COLO829 (cell line): ENCODE data around the gene S1PR3.
"Not testable (repeated sequence)": the region's sequence is repeated elsewhere in the genome, so short reads cannot be mapped to it uniquely, and the experiment has no call there.

Experiments used
- DNase-seq: peaks from one replicate; pipeline ENCODE4 v3.0.0; 2012; ENCODE audit warnings: low spot score

S1PR3 gene

GRCh38 chr9:88991066-88992034 lies at the start of gene S1PR3:
Gene S1PR3 (plus strand): TSS chr9:88991468. CDS start chr9:89001201, 9,733 bp downstream.
- no peak for DNase-seq

GRCh38 chr9:88941586-88941985 lies 49.7 kb upstream of the S1PR3 start:
- DNase-seq: not testable (repeated sequence)

- no peak for DNase-seq
These were observed 48.9 kb upstream of the S1PR3 start for GRCh38 chr9:88942411-88942810.

- DNase-seq: no peak
These were observed 45.5 kb upstream of the S1PR3 start for GRCh38 chr9:88945636-88946333.

GRCh38 chr9:88947581-88948573 lies 43.4 kb upstream of the S1PR3 start:
- no peak for DNase-seq

- no peak for DNase-seq
These were observed 41.8 kb upstream of the S1PR3 start for GRCh38 chr9:88949425-88949824.

- DNase-seq: no peak
These were observed 41.3 kb upstream of the S1PR3 start for GRCh38 chr9:88949961-88950340.

GRCh38 chr9:88950341-88951154 lies 40.7 kb upstream of the S1PR3 start:
- no peak for DNase-seq

GRCh38 chr9:88951155-88951542 lies 40.1 kb upstream of the S1PR3 start:
- DNase-seq: no peak

- no peak for DNase-seq
These were observed 39.1 kb upstream of the S1PR3 start for GRCh38 chr9:88952086-88952615.

GRCh38 chr9:88952976-88953375 lies 38.3 kb upstream of the S1PR3 start:
- no peak for DNase-seq

GRCh38 chr9:88953381-88954029 lies 37.8 kb upstream of the S1PR3 start:
- DNase-seq: peak; percentile 87

GRCh38 chr9:88954066-88954465 lies 37.2 kb upstream of the S1PR3 start:
- DNase-seq: no peak

GRCh38 chr9:88957526-88957925 lies 33.7 kb upstream of the S1PR3 start:
- no peak for DNase-seq

- DNase-seq: no peak
These were observed 31.4 kb upstream of the S1PR3 start for GRCh38 chr9:88959727-88960469.

- no peak for DNase-seq
These were observed 30.6 kb upstream of the S1PR3 start for GRCh38 chr9:88960632-88961031.

- no peak for DNase-seq
These were observed 25.8 kb upstream of the S1PR3 start for GRCh38 chr9:88965473-88965872.

GRCh38 chr9:88966894-88967676 lies 24.2 kb upstream of the S1PR3 start:
- no peak for DNase-seq

GRCh38 chr9:88968799-88969198 lies 22.5 kb upstream of the S1PR3 start:
- no peak for DNase-seq
